Activated naive CD4-positive, alpha-beta T cell treated with Interleukin-2 at 50 U/mL for 16 hours (primary cell): Measurements from ENCODE around the gene FNDC11.
"Not testable (repeated sequence)": the region's sequence is repeated elsewhere in the genome, so short reads cannot be mapped to it uniquely, and the experiment has no call there.

ENCODE experiments used
- DNase-seq: peaks from one replicate; pipeline ENCODE4 v3.0.0-alpha.2; 2020

FNDC11 gene

DNA sequence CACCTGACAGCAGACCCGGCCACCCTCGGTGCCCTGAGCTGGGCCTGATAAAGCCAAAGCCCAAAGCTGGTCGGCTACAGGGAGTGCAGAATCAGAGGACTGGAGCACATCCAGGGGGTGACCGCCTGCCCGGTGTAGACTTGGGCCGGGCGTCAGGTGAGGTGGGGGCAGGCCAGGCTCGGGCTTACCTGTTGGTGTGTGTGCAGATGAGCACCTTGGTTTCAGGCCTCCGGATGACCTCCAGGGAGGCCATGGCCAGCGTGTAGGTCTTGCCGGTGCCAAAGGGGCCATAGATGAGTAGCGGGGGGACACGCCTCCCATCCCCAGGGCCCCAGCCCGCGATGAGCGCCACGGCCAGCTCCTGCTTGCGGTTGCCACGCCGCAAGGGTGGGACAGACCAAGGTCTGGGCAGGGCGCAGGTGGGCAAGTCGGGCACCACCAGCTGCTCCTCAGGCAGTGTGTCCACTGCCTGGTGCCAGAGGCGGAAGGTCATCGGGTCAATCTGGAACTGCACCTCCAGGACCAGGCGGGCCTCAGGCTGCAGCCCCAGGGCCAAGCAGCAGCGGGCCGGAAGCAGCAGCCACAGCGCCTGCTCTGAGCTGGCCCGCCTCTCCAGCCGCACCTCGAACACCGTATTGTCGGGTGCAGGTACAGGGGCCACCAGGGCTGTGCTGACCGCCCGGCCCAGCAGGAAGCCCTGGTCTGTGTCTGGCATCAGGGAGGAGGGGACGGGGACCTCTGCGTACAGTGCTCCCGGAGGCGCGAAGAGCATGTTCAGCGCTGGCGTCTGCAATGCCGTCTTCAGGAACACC lies 14.4 kb downstream of the FNDC11 start:
- DNase-seq, result no peak

DNA sequence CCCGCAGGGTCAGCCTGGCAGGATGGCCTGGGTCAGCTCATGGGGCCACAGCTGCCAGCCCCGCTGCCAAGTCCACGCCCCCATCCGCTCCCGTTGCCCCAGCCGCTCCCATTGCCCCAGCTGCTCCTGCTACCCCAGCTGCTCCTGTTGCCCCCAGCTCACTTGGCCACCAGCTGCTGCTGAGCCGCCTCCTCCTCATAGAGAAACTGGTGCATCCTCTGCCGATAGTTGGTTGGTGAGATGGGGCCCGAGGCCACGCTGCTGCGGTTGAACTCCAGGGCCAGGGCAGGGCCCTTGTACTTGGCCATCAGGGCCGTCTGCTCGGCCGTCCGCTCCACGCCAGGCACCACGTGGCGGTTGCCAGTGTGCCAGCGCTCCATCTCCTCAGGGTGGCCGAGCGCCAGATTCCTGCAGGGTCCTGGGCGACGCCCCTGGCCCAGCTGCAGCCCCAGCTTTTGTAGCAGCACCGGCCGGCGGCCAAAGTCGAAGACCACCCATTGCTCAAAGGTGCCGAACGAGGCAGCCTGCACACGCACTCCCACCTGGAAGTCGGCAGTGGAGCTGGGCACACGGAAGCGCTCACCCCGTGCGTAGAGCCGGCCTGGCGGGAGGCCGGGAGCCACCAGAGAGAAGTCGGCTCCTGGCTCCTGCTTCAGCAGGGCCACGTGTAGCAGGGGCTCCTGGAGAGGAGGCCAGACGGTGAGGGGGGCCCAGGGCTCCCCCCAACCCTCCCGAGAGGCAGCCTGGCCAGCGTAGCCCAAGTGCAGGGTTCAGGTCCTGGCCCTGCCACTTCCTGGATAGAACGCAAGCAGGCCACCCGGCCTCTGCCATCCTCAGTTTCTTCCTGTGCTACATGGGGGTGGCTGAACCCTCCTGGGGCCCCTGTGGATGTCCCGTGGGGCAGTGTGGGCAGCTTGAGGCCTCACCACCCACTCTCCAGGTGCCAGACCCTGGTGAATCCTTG lies 15.3 kb downstream of the FNDC11 start:
- DNase-seq, result no peak

DNA sequence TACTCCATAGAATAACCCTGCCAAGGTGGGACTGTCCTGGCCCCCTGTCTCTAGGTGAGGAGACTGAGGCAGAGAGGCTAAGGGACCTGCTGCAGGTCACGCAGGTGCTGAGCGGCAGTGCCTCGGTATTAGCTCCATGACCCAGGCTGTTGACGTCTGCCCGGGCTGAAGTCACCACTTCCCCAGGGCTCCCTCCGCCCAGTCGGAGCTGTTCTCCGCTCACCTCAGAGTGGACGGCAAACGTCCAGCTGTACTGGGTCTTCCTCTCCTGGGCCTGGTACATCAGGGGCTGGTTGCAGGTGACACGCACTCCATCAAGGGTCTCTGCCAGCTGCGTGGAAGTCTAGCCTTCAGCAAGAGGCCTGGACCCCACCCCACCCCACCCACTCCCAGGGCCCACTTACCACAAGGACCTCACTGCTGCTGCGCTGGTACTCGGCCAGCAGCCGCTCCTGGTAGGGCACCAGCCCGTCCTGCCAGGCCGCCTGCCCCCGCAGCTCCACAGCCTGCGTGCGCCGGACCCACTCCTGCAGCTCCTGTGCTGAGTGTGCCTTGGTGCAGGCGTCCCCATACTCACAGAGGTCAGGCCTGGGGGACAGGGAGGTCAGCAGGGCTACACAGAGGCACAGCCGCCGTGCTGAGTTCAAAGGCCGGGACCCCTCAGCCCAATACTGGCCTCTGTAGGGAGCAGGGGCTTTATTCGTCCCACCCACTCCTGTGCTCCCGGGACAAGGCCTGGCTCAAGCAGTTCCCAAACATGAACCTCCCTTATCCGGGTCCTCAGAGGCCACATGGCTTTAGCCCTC lies 16.5 kb downstream of the FNDC11 start:
- no peak for DNase-seq

DNA sequence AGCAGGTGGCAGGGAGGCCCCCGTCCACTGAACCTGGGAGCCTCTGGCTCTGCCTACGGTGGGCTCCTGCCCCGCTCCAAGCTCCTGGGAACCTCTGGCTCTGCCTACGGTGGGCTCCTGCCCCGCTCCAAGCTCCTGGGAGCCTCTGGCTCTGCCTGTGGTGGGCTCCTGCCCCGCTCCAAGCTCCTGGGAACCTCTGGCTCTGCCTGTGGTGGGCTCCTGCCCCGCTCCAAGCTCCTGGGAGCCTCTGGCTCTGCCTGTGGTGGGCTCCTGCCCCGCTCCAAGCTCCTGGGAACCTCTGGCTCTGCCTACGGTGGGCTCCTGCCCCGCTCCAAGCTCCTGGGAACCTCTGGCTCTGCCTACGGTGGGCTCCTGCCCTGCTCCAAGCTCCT lies 17.1 kb downstream of the FNDC11 start:
- not testable (repeated sequence) for DNase-seq

DNA sequence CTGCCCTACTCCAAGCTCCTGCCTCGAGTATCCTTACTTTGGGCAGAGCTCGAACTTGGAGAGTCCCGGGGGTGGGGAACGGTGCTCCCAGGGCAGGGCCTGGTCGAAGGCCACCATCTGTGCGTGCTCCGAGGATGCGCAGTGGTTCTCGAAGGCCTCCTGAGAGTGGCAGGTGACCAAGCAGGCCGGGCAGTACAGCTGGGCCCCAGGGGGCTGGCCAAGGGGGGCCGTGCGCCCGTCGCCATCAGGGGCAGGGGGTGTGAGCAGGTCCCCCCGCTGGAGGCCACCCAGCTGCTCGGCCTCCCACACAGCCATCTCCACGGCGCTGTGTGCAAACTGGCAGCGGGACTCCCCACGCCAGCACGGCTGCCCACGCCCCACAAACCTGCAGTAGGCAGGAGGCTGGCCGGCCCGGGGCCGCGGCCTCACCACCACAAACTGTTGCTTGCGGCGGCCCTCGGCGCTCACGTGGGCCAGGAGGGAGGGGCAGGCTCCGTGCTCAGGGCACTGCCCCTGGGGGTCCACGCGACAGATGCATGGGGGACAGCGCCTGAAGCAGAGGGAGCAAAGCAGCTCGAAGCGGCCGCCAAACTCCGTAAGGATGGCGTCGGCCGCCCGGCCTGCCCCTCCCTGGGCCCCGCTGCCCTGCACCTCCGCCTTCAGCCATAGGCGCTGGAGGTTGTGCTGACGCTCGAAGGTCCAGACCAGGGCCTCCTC lies 18.3 kb downstream of the FNDC11 start:
- DNase-seq, result no peak

DNA sequence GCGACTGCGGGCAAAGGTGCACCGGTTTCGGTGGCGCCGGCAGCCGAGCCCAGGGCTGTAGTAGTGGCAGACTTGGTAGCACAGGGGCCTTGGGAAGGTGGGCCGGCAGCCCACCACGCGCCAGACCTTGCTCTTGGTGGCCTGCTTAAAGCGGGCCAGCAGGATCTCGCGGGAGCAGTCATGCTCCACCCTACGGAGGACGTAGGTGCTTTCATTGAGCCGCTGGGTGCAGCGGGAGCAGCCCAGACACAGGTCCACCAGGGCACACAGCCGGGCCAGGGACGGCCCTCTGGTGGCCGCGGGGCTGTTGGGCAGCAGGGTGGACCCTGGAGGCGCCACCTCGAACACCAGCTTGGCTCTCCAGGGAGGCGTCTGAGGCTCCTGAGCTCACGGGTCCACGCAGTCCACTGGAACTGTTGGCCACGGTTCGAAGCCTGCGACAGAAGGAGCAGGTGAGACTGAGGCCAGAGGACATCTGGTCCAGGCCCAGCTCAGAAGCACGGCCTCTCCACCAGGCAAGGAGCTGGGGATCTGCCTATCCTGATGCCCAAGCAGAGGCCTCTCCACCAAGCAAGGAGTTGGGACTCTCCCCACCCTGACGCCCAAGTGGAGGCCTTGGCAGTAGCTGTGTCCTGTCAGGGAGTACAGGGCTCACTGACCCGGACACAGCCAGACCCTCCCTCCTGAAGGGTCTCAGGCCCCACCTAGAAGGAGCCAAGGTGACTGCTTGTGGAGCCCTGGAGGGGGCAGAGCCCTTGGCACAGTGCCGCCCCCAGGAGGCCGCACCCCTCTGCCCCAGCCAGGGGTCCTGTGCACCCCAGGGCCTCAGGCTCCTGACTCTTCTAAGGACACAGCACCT lies 19.1 kb downstream of the FNDC11 start:
- DNase-seq, result no peak

DNA sequence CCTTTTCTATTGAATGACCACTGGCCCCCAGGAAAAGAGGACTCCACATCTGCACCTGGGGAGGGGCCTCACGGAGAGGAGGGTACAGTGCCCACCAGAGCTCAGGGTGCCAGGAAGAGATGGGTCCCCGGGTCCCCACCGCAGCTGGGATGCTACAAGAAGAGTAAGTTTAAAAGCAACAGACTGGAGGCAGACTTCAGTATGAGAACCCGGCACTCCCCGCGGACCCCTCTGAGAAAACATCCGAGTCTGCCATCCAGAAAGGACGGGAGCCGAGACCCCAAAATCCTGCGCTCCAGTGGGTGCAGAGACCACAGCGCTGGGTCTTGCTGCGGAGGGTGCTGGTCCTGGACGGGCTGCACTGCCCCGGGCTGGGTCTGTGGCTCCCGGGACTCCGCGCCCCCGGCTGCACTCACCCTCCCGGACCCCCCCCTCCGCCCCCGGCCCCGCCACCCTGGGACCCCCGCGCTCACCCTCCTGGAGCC lies 19.7 kb downstream of the FNDC11 start:
- no peak for DNase-seq

DNA sequence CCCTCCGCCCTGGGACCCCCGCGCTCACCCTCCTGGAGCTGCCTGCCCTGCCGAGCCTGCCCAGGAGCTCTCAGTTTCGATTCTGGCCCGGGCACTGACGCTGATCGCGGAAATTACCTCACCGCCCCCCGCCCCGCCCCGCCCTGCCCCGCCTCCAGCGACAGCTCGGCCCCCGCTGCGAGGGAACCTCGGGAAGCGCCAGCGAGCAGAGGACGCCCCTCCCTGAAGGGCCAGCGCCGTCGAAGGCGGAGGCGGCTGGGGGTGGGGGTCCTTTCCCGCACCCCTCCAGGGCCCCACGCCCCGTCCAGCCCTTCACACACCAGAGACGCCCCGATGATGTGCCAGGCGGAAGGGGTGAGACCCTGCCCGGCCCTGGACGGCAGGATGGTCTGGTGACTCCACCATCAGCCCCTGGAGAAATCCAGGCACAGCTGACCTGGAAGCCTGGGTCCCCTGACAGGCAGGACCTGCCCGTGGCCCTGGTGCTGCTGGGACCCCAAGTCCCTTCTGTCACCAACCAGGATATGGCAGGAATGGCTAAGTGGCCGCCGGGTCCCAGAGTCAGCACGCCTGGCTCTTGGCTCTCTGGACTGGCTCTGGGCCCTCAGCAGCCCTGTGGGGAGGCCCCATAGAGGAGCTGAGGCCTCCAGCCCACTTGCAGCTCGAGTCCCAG lies 20.3 kb downstream of the FNDC11 start, which contains the start of gene HELZ2:
HELZ2 (minus strand) TSS at position 84 of the 673 bp plus-strand sequence. CDS start 1,854 bp downstream, outside the sequence.
- peak; percentile 68 for DNase-seq

DNA sequence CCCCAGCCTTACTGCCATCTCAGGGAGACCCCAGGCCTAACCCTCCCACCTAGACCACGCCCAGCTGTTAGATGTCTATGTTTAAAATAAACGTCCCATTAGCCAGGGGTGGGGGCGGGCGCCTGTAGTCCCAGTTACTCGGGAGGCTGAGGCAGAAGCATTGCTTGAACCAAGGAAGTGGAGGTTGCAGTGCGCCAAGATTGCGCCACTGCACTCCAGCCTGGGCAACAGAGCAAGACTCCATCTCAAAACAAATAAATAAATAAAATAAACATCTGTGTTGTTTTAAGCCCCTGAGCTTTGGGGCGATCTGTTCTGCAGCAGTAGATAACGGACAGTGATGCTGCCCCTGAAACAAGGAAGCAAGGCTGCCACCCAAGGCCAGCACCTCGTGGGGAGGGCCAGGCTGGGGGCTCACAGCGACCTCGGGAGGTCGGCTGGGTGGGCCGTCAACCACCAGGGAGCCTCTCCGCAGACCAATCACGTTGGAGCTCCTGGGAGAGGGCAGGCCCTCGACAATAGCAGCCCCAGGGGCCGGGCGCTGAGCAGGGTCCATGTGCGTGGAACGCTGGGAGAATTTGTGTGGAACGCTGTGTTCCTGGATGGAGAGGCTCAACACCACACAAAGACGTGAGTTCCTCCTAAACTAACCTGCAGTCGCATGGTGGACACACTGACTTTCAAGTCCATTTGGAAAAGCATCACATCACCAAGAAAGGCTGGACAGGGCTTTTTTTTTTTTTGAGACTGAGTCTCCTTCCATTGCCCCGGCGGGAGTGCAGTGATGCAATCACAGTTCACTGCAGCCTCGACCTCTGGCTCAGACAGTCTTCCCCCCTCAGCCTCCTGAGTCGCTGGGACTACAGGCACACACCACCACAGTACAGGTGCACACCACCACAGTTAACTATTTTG lies 21.1 kb downstream of the FNDC11 start:
- DNase-seq, result no peak

DNA sequence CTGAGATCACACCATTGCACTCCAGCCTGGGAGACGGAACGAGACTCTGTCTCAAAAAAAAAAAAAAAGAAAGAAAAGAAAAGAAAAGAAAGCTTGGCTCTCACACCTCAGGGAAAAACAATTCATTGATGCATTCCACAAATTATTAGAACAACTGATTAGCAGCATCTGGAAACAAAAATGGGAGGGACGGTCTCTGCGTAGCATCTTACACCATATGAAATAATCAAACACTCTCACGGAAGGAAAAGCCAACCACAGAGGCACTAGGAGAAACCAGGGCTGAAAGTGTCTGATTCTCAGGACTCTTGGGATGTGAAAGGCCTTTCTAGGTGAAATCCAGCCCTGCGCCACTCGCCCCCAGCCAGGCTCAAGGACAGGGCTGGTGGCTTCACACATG lies 22.4 kb downstream of the FNDC11 start:
- DNase-seq, result no peak

DNA sequence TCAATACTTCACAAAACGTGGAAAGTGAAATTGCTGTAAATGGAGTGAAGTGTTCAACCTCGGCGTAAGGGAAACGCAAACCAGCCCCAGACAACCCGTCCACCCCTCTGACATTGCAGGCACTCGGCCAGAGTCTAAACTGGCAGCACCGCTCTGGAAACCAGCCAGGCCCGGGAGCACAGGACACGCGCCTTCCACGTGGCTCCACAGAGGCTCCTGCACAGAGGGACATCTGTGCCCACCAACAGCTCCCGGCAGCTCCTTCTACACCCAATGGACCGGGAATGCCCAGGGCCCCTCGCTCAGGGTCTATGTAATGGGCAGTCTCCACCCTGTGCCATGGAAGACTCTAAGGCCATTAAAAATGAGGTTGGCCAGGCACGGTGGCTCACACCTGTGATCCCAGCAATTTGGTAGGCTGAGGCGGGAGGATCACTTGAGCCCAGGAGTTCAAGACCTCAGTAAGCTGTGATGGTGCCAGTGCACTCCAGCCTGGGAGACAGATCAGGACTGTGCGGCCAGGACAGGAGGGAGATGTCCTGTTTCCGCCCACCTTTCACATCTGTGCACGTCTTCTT lies 23.4 kb downstream of the FNDC11 start:
- no peak for DNase-seq

DNA sequence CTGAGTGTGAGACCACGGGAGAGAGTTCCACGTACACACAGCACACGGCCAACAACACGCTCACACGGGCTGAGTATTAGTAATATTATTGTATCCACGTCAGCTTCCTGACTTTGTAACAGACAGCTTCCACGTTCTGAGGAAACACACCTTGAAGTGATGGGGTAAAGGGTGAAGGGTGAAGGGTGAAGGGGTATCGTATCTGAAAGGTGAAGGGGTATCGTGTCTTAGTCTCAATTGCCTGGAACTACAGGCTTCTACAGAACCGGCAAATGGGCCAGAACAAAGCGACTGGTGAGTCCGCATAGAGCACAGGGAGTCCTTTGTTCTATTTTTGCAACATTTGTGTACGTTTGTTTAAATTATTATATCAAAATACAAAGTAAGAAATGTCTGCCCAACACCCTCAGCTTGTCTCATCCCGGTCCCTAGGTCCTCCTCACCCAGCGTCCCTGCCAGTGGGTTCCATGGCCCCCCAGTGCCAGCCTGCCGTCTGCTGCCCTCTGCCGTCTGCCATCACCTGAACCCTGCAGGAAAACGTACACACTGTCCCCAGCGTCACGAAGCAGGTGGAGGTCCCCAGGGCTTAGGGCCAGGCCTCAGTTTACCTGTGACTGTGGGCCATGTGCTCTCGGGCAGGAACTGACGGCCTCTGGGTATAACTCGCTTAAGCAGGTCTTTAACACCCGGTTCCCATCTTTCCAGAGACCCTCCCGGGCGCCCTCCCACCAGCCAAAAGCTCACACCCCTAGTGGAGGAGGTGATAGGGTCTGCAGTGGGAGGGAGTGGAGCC lies 24.5 kb downstream of the FNDC11 start:
- DNase-seq, result no peak

DNA sequence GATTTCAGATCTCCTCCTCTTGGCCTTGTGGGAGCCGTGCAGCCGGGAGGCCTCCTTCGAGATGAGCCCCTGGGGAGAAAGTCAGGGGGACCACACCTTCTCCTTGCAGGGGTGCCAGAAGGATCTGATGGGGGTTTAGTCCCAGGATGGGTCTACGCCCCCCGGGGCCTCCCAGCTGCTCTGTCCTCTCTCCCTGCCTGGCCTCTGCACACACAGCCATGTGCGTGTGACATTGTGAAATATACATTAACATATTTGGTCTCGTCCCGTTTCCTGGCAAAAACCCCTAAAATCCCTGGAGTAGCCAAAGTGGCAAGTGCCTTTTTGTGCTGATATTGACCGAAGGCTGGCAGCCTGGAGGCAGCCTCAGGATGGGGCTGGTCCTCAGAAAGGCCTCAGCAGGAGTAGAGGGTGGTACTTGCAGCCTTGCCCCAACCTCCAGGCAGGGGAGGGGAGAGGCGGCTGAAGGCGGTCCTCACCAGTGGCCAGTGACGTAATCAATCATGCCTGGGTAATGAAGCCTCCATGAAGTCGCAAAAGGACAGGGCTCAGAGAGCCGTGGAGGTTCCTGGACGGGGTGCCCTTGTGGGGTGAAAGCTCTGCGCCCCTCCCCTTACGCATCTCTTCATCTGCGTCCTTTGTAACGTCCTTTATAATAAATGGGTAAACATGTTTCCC lies 25.2 kb downstream of the FNDC11 start:
- DNase-seq, result no peak

DNA sequence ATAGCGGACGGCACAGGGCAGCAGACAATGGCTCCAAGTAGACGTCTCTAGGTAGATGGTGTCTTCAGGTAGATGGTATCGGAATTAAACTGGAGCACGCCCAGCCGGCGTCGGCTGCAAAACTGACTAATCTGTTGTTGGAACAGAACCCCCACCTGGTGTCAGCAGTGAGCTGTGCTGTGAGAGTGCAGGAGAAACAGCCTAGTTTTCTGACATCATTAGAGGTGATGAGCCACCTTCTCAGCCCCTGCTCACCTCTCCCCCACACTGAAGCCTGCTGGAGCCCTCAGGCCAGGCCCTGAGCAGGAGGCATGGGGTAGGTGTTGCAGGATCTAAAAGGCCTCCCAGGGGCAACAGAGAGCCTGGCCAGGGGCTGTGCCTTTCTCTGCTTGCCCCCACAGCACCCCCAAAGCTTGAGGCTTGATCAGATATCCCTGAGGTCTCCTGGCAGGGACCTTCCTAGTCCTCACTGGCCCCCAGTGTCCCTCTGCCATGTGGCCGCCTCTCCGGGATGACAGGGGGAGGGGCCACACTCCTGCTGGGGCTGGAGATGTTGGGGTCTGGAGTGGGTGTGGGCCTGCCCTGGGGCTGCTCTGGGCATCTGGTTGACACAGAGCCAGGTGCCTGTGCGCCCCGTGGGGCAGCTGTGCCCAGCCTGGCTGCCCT lies 27.0 kb downstream of the FNDC11 start:
- DNase-seq, result peak; percentile 70

DNA sequence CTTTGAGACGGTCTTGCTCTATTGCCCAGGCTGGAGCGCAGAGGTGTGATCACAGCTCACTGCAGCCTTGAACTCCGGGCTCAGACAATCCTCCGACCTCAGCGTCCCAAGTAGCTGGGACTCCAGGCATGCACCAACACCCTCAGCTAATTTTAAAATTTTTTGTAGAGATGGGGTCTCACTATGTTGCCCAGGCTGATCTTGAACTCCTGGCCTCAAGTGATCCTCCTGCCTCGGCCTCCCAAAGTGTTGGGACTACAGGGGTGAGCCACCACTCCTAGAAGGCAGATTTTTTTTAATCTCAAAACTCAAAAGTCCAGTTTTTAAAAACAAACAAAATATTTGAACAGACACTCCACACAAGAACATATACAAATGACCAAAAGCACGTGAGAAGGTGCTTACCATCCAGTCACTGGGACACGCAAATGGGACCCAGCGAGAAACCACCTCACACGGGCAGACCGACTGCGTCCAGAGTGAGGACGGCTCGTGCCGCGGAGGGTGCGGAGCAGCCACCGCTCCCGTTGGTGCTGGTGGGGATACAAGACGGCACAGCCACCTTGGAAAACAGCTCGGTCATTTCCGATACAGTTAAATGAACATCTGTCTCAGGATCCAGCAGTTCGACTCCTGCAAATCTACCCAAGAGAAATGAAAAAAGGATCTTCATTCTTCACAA lies 28.6 kb downstream of the FNDC11 start:
- no peak for DNase-seq
